GM15510 (cell line): ENCODE data around the gene HSPBAP1.

Source experiments
- POLR2A ChIP-seq: IDR thresholded peaks from 3 replicates; pipeline ENCODE4 v1.6.1; 2011; ENCODE audit warnings: borderline replicate concordance; ENCODE audit not compliant: insufficient read length; ENCODE audit errors: extremely low read depth

The HSPBAP1 gene

GRCh38 chr3:122725106-122725505 lies 68.5 kb downstream of the HSPBAP1 start:
- TF ChIP-seq POLR2A = no peak

GRCh38 chr3:122719273-122719921 lies 74.2 kb downstream of the HSPBAP1 start:
- TF ChIP-seq POLR2A = no peak

GRCh38 chr3:122716667-122717066 lies 77.0 kb downstream of the HSPBAP1 start:
- no peak for TF ChIP-seq POLR2A

GRCh38 chr3:122714273-122714672 lies 79.4 kb downstream of the HSPBAP1 start:
- TF ChIP-seq POLR2A = no peak

GRCh38 chr3:122705379-122705778 lies 88.3 kb downstream of the HSPBAP1 start:
- TF ChIP-seq POLR2A = no peak

- no peak for TF ChIP-seq POLR2A
Measured at GRCh38 chr3:122700193-122700592, 93.4 kb downstream of the HSPBAP1 start.

GRCh38 chr3:122697952-122698620 lies 95.5 kb downstream of the HSPBAP1 start:
- TF ChIP-seq POLR2A = no peak

GRCh38 chr3:122695927-122696561 lies 97.6 kb downstream of the HSPBAP1 start:
- TF ChIP-seq POLR2A = no peak

GRCh38 chr3:122694966-122695365 lies 98.7 kb downstream of the HSPBAP1 start:
- TF ChIP-seq POLR2A = no peak

- no peak for TF ChIP-seq POLR2A
Measured at GRCh38 chr3:122692674-122693073, 101.0 kb downstream of the HSPBAP1 start.

- no peak for TF ChIP-seq POLR2A
Measured at GRCh38 chr3:122691195-122691594, 102.4 kb downstream of the HSPBAP1 start.

GRCh38 chr3:122690096-122690495 lies 103.5 kb downstream of the HSPBAP1 start:
- TF ChIP-seq POLR2A = no peak
